UCSD-AML1 (cell line): ENCODE results near the gene ADH1B.
"Not testable (repeated sequence)": the region's sequence is repeated elsewhere in the genome, so short reads cannot be mapped to it uniquely, and the experiment has no call there.

ENCODE experiments used
- DNase-seq: peaks from one replicate; lab custom pipeline; 2025; ENCODE audit not compliant: unreplicated experiment; lab: John Stamatoyannopoulos, UW

The ADH1B gene

DNA sequence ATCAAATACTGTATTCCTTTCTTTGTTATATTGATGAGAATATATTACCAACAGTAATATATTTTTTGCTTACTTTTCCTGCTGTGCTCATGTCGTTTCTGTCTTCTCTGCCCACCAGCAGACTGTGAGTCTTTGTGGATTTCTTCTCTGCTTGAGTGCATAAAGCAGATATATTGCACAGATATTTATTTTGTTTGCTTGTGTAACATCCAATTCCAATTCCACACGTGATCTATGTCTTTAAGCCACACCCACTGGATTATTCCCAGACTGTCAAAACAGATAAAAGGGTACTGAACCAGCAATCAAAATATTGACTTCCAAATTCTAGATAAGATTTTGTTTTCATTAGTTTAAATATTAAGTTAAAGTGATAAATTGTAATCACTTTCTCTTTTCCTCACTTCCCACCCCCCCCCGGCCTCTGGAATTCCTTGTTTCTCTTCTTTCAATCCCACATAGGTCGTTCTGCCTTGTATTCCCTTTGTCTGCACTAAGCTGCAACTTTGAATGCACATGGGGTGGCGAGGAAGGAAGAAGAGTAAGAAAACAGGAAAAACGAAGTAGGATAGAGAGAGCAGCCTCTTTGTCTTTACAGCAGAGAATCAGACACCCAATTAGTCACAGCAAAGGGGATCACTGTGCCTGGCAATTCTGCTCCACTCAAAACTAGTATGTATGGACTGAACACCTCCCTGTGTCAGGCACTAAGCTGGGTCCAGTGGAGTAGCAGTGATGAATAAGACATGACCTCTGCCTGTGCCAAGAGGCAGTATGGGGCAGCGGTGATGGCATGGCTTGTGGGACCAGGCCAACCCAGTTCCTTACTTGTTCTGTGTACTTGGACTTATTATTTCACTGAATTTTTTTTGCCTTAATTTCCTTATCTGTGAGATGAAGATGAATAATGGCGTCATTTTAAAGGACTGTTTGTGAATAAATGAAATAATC, at the start of gene ADH1B:
Gene ADH1B, minus strand, starts transcription at position 161 of the 951 bp plus-strand sequence. Its CDS starts 70 bp downstream, at position 91.
- no peak for DNase-seq

DNA sequence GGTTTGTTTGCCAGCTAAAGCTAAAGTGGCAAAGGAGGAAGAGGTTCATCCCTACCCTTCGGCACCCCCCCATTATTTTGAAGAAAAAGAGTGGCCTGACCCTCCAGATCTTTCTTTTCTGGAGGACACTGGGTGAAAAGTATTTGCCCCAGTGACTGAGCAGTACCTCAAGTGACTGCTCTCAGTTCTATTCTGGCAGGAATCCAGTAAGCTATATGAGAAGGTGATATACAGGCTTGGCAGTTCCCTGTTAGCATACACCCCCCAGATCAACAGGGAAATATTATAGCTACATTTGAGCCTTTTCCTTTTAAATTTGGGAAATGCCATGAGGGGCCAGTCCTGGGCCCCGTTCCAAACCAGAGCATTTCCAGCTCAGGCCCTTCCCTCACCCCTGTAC, 46.6 kb upstream of the ADH1B start:
- DNase-seq, result not testable (repeated sequence)

- no peak for DNase-seq
Measured at GRCh38 chr4:99366491-99366890, 45.3 kb upstream of the ADH1B start.

- DNase-seq, result no peak
Measured at GRCh38 chr4:99362768-99363167, 41.6 kb upstream of the ADH1B start.

- DNase-seq, result no peak
Measured at GRCh38 chr4:99361899-99362275, 40.7 kb upstream of the ADH1B start.

DNA sequence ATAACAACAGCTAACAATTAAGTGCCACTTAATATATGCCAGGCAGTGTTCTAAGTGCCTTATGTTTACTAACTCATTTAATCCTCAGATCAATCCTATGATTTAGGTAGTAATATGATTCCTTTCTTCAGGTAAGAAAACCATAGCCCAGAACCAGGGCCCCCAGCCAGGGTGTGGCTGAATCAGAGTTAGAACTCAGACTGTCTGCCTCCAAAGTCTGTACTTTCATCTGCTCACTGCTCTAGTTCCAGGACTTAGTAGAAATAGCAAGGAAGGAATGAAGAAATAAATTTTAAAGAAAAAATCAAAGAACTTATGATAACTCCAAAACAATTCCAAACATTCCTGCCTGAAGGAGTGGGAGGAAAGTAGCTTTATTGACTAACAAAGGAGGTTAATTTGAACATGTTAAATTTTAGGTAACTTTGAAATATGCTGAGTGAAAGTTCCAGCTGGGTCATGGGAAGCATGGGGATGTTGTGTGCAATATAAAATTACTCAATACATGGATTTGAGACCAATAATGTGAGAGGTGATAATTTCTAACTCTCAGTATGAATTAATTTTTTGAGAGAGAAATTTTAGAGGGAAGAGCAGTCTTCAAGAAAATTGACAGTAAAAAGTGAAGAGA, 40.2 kb upstream of the ADH1B start:
- no peak for DNase-seq

- no peak for DNase-seq
Measured at GRCh38 chr4:99359480-99360204, 38.4 kb upstream of the ADH1B start.

GRCh38 chr4:99357948-99358347, 36.7 kb upstream of the ADH1B start:
- no peak for DNase-seq

DNA sequence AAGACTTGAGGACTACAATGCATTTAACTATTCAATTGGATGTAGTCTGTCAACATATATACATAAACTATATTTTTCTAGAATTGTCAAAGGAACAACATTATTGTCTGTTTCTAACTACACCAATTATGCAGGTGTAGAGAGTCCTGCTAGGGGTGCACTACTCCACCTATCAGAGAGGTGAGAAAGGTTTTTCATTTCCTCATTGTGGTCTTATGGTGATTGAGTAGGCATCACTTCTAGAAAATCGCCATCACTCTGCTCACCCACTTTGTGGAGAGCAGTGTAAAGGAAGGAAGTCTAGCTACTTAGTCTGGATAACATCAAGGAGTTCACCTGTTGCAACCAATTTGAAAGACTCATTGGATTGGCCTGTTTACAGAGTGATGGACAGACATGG, 35.8 kb upstream of the ADH1B start:
- no peak for DNase-seq

- DNase-seq, result not testable (repeated sequence)
Measured at GRCh38 chr4:99356149-99356548, 34.9 kb upstream of the ADH1B start.

DNA sequence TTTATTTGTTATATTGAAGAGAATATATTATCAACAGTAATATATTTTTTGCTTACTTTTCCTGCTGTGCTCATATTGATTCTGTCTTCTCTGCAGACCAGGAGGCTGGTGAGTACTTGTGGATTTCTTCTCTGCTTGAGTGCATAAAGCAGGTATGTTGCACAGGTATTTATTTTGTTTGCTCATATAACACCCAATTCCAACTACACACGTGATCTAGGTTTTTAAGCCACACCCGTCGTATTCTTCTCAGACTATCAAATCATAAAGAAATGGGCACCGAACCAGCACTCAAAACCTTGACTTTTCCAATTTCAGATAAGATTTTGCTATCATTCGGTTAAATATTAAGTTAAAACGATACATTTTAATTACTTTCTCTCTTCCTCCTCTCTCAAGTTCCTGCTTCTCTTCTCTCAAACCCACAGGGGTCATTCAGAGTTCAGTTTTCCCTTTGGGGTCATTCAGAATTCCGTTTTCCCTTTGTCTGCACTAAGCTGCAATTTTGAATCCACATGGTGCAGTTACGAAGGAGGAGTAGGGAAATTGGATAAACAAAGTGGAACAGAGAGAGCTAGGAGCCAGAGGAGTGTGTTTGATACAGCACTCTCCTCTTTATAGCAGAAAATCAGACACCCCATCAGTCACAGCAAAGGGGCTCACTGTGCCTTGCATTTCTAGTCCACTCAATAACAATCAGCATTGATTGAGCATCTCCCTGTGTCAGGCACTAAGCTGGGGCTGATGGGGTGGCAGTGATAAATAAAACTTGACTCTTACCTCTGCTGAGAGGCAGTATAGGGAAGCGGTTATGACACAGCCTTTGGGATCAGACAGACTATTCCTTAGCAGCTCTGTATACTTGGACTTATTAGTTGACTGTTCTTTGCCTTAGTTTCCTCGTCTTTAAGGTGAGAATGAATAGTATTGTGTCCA, 31.7 kb upstream of the ADH1B start, which contains the start of gene ADH1C:
Gene ADH1C, minus strand, starts transcription at position 145 of the 936 bp plus-strand sequence. Its CDS starts 71 bp downstream, at position 74.
- DNase-seq, result no peak

GRCh38 chr4:99351487-99351886, 30.3 kb upstream of the ADH1B start:
- DNase-seq, result no peak

DNA sequence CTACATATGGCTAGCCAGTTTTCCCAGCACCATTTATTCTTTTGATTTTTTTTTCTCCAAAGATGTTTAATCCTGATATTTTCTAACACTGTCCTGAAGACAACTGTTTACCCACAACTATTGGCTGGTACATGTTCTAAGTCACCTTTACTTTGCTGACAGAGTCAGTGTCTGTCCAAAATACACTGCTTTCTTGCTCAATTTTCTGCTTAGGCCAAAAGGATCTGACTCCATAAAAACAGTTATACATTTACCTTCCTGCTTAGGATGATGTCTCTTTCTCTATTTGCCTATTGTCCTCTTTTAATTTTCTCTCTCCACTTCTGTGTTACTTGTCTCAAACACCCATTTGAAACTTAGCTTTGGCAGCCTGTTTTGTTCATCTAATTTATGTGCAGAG, 28.1 kb upstream of the ADH1B start:
- DNase-seq, result no peak

- not testable (repeated sequence) for DNase-seq
Measured at GRCh38 chr4:99342624-99343023, 21.4 kb upstream of the ADH1B start.

DNA sequence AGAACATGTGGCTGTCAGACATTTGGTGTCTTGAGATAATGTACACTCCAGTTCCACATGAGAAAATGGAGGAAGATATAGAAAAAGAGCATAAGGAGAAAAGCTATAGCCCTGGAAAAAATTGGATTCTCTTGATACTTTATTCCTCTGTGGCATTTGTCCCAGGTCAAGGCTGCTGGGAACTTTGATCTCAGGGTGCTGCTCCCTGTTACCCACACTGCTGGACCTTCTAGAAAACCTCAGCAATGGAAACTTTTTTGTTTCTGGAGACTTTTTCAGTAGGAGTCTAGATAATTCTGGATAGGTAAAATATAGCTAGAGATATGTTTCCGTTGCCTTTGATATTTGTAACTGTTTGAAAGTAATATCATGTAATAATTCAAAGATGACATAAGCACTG, 20.2 kb upstream of the ADH1B start:
- DNase-seq, result no peak

- no peak for DNase-seq
Measured at GRCh38 chr4:99339172-99339571, 18.0 kb upstream of the ADH1B start.

DNA sequence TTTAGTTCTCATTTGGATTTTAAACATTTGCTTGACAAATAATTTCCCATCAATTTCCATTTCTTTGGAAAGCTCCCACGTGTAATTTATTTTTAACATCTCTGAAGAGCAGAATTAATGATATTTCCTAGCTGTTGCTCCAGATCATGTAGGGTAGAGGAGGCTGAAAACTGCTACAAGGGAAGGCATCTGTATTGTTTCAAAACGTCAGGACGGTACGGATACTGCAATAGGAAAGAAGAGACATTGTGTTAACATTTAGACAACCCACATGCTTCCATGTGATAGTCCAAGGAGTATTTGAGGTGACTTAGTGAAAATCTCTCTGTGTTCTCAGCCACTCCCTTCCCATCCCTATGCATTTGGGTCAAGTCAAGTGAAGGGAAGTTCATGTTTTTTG, 15.4 kb upstream of the ADH1B start:
- DNase-seq, result no peak

- no peak for DNase-seq
Measured at GRCh38 chr4:99334880-99335279, 13.7 kb upstream of the ADH1B start.

- DNase-seq, result no peak
Measured at GRCh38 chr4:99330648-99331047, 9.4 kb upstream of the ADH1B start.

GRCh38 chr4:99329876-99330275, 8.7 kb upstream of the ADH1B start:
- DNase-seq, result no peak
